GM10266 (cell line): ENCODE measurements around the gene KAT6B.

Source experiments
- DNase-seq: peaks from one replicate; pipeline ENCODE4 v3.0.0; 2012; ENCODE audit errors: extremely low spot score
- TF ChIP-seq, protein P1 (sequence below): IDR thresholded peaks from 2 replicates; pipeline ENCODE4 v1.5.1; 2012; ENCODE audit warnings: mild to moderate bottlenecking, low read depth; ENCODE audit not compliant: control insufficient read depth, insufficient read depth; ENCODE audit errors: missing control alignments

KAT6B gene

DNA sequence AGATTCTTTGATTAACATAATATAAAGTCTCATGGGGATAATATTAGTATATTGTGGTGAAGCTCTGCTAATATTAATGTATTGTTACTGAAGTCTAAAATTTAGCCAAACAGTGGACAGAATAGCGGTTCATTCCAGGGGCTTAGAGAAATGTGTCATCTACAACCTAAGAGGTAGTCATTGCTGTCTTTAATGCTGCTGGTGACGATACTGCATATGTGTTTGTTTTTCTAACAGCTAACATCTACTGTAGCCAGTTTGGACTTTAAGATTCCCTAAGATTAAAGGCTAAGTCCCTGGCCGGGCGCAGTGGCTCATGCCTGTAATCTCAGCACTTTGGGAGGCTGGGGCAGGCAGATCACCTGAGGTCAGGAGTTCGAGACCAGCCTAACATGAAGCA lies 183.0 kb downstream of the KAT6B start:
- TF ChIP-seq, protein P1, sequence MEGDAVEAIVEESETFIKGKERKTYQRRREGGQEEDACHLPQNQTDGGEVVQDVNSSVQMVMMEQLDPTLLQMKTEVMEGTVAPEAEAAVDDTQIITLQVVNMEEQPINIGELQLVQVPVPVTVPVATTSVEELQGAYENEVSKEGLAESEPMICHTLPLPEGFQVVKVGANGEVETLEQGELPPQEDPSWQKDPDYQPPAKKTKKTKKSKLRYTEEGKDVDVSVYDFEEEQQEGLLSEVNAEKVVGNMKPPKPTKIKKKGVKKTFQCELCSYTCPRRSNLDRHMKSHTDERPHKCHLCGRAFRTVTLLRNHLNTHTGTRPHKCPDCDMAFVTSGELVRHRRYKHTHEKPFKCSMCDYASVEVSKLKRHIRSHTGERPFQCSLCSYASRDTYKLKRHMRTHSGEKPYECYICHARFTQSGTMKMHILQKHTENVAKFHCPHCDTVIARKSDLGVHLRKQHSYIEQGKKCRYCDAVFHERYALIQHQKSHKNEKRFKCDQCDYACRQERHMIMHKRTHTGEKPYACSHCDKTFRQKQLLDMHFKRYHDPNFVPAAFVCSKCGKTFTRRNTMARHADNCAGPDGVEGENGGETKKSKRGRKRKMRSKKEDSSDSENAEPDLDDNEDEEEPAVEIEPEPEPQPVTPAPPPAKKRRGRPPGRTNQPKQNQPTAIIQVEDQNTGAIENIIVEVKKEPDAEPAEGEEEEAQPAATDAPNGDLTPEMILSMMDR, result no peak
- no peak for DNase-seq

DNA sequence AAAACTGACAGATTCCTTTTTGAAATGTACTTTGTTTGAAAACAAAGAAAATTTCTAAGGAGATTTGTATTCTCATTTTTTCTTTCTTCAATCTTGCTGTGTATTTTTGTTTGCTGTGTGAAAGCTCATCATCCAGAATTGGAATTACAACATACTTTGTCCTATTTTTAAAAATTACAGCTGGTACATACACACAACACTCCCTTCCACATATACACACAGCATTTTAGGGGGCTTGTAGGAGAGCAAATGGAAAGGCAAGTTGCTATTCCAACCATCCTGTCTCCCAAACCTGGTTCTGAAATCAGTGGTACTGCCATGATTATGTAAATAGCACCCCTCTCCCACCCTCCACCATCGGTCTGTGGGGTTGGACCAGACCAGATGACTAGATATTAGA lies 184.0 kb downstream of the KAT6B start:
- TF ChIP-seq, protein P1, result no peak
- DNase-seq, result no peak

DNA sequence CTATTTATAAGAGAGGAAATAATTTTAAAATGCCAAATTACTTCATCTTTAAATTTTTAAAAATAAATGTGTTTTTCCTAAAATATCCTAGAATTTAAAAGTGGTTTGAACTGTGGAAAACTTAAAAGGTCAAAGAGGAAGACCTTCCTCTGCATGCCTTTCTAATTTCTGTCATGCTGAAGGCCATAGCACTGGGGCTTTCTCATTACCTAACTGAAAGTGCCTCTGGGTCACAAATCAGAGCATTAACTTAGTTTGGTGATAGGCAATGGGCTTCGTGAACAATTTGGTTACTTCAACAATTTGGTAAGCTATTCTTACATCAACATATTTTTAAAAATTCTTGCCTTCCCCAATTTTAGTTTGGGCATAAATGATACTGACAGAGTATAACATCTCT lies 184.8 kb downstream of the KAT6B start:
- TF ChIP-seq, protein P1, result no peak
- no peak for DNase-seq

DNA sequence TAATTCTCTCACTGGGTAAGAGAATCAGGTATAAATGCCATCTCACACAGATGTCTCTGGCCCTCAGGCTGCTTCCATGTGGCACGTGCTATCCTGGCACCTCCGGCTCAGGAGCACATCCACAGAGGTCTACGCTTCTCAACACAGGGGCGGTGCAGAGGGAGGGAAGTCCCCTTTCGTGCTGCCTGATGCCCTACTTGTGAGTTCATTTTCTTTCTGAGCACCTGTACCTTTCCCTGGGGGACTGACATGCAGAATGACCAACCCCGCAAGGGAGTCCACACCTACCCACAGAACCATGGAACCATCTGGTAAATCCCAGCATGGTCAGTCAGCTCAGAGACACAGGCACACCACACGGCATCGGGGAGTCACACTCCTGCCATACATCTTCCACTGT lies 186.1 kb downstream of the KAT6B start:
- TF ChIP-seq, protein P1, result no peak

DNA sequence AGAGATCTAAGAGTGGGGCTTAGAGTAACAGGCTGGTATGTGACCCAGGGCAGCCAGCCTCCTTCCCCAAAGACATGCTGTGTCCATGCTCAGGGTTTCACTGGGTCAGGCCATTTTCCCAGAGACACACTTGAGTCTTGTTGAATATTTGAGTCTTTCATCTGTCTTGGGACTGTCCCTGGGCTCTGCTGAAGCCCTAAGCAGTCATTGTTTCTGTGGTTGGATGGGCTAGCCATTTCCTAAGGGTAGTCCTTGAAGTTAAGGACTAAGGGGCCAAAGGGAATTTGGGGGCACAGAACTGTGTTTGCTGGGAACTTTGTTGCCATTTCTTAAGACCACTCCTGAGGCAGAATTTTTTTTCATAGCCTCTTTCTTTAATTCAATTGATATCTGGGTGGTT lies 186.6 kb downstream of the KAT6B start:
- TF ChIP-seq, protein P1, result no peak

More for the DNA sequence above, 186.1 kb downstream of the KAT6B start:
- DNase-seq, result no peak

DNA sequence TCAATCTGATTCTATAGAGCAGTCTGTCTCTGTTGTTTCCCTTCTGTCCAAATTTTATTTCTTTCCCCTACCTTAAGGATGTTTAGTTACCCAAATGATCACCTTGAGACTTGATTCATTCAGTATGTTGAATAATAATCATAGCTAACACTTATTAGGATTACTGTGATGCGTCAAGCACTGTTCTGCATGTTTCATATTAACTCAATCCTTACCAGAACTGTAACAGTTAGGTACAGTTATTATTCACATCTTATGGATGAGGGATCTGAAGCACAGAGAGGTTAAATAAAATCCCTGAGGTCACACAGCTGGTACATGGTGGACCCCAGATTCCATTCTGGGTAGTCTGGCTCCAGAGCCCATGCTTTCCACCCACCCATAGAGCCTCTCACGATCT lies 187.1 kb downstream of the KAT6B start:
- TF ChIP-seq, protein P1, result no peak

More for the DNA sequence above, 186.6 kb downstream of the KAT6B start:
- DNase-seq, result no peak

DNA sequence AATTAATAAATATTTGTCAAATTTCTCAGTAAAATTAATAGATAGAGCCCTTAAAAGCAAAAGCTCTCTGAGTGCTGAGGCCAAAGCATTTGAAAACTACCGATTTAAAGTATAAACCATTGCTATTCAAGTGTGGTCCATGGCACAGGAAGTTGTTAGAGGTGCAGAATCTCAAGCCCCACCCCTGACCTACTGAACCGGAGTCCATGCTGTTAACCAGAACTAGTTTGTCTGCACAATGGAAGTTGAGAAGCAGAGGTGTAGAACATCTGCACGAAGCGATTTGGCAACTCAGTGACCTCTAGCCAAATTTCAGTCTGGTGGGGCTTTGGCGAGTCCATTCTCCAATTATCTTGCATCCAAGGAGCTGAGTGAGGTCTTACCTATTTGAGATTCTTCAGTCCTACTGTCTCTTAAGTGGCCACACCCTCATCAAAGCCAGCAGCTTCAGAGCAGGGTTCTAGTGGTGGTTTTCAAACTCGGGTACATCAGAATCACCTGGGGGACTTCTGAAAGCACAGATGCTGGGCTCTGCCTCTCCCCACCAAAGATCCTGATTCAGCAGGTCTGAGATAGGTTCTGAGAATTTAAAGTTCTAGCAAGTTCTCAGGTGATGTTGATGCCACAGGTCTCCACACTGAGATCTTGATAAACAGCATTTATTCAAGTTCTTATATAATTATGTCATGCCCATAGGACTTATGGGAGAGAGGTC lies 188.3 kb downstream of the KAT6B start:
- TF ChIP-seq, protein P1, result no peak
- DNase-seq, result no peak

More for the DNA sequence above, 187.1 kb downstream of the KAT6B start:
- DNase-seq, result no peak
